ENCODE data around the gene TMEM18.

DNA sequence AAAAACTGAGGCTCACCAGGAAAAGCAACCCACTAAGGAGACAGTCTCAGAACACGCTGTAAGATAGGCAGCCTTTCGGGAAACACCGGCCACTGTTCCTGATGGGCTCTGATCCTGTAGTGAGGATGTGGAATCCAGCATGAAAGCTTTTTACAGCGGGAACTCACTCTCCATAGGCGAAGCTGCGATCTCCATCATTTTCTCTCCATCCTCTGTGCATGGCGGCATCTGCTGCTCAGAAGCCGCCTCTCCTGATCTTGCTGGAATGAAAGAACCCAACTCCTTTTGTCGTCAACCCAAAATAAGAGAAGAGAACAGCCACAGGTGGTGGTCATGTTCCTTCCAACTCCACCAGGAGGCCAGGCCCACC lies 49.9 kb downstream of the TMEM18 start:
- TF ChIP-seq POLR2AphosphoS5 (IDR thresholded peaks at IDR 0.05; ENCODE audit: low read depth, low read length): no peak
- TF ChIP-seq, protein P1, sequence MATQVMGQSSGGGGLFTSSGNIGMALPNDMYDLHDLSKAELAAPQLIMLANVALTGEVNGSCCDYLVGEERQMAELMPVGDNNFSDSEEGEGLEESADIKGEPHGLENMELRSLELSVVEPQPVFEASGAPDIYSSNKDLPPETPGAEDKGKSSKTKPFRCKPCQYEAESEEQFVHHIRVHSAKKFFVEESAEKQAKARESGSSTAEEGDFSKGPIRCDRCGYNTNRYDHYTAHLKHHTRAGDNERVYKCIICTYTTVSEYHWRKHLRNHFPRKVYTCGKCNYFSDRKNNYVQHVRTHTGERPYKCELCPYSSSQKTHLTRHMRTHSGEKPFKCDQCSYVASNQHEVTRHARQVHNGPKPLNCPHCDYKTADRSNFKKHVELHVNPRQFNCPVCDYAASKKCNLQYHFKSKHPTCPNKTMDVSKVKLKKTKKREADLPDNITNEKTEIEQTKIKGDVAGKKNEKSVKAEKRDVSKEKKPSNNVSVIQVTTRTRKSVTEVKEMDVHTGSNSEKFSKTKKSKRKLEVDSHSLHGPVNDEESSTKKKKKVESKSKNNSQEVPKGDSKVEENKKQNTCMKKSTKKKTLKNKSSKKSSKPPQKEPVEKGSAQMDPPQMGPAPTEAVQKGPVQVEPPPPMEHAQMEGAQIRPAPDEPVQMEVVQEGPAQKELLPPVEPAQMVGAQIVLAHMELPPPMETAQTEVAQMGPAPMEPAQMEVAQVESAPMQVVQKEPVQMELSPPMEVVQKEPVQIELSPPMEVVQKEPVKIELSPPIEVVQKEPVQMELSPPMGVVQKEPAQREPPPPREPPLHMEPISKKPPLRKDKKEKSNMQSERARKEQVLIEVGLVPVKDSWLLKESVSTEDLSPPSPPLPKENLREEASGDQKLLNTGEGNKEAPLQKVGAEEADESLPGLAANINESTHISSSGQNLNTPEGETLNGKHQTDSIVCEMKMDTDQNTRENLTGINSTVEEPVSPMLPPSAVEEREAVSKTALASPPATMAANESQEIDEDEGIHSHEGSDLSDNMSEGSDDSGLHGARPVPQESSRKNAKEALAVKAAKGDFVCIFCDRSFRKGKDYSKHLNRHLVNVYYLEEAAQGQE (IDR thresholded peaks at IDR 0.05; ENCODE audit: insufficient read depth in 1 of 2, low read depth in 2 of 2, low read length in 2 of 2): no peak
- TF ChIP-seq TAF1 (IDR thresholded peaks at IDR 0.05; ENCODE audit: borderline replicate concordance, insufficient read depth, low read length): no peak

Measured in PFSK-1 (cell line).